Cardiac muscle cell (in vitro differentiated cells and primary cell): ENCODE measurements around the gene CCDC27. TPM values are rescaled to one million over a fixed set of nuclear protein-coding genes. Genes with fewer than 3 reads are reported as not detected.

ENCODE experiments used
- DNase-seq, 2 donors: peaks; one replicate each; pipeline versions ENCODE4 v3.0.0 to v3.0.0-alpha.2; 2010 to 2017; ENCODE audit warnings: low read depth in 1 of 2, low spot score in 1 of 2
- H3K27ac ChIP-seq: fragments of 200-600 bp; sonication (generic); 2 replicates; pipeline ENCODE4 v1.5.1; 2016
- H3K27me3 ChIP-seq: fragments of 200-600 bp; sonication (generic); 2 replicates; pipeline ENCODE4 v1.6.0; 2016; ENCODE audit warnings: control low read depth
- H3K36me3 ChIP-seq: fragments of 200-600 bp; sonication (generic); 2 replicates; pipeline ENCODE4 v1.5.1; 2016; ENCODE audit warnings: control low read depth
- H3K4me1 ChIP-seq: fragments of 200-600 bp; sonication (generic); 2 replicates; pipeline ENCODE4 v1.8.1; 2017; ENCODE audit warnings: low read depth, mild to moderate bottlenecking, mixed run types
- H3K4me3 ChIP-seq: fragments of 200-600 bp; sonication (generic); 2 replicates; pipeline ENCODE4 v1.5.1; 2016; ENCODE audit warnings: mild to moderate bottlenecking
- H3K9me3 ChIP-seq: fragments of 200-600 bp; sonication (generic); 2 replicates; pipeline ENCODE4 v1.5.1; 2017; ENCODE audit warnings: low read depth, mild to moderate bottlenecking, control low read depth
- CTCF ChIP-seq: IDR thresholded peaks from 2 replicates; pipeline ENCODE4 v1.5.1; 2012; ENCODE audit warnings: low read depth, mild to moderate bottlenecking, low read length
- polyA plus RNA-seq: library from polyadenylated mRNA; unstranded; fragments of >200 nt; fragmentation: Nextera tagmentation; extraction: Ambion mirVana; gene quantifications from 2 replicates; pipeline ENCODE4 v1.2.1, GENCODE V29; 2016
- total RNA-seq: library from RNA; depleted of rRNA; stranded (reverse); fragments of >200 nt; gene quantifications from 2 replicates; pipeline ENCODE4 v1.2.3, GENCODE V29; 2016

CCDC27 gene
- total and polyA plus RNA-seq, 2 experiments from 2014 or later, result 0.09 to 0.71 TPM

GRCh38 chr1:3787745-3788605 lies 35.7 kb downstream of the CCDC27 start:
- DNase-seq, result no peak
- Histone ChIP-seq H3K4me1 (no peaks in the 10 kb centered on the region), H3K36me3 (peaks cover 29% of the 10 kb centered on the region), H3K9me3 (no peaks in the 10 kb centered on the region), H3K27me3 (no peaks in the 10 kb centered on the region), H3K27ac (no peak overlapping the region), H3K4me3 (no peak overlapping the region)
- TF ChIP-seq CTCF, result no peak

GRCh38 chr1:3788756-3789420 lies 36.6 kb downstream of the CCDC27 start:
- DNase-seq, result no peak
- H3K27ac ChIP-seq, result no peak overlapping the region
- H3K4me1 ChIP-seq, result no peaks in the 10 kb centered on the region
- TF ChIP-seq CTCF, result no peak
- H3K27me3 ChIP-seq, result no peaks in the 10 kb centered on the region
- H3K4me3 ChIP-seq, result no peak overlapping the region
- peaks cover 24% of the 10 kb centered on the region for H3K36me3 ChIP-seq
- H3K9me3 ChIP-seq, result no peaks in the 10 kb centered on the region

GRCh38 chr1:3789421-3790300 lies 37.4 kb downstream of the CCDC27 start:
- H3K27ac ChIP-seq, result peak overlapping the region; percentile 4
- H3K4me3 ChIP-seq, result no peak overlapping the region
- no peaks in the 10 kb centered on the region for H3K4me1 ChIP-seq
- no peak for DNase-seq
- H3K27me3 ChIP-seq, result no peaks in the 10 kb centered on the region
- H3K9me3 ChIP-seq, result no peaks in the 10 kb centered on the region
- TF ChIP-seq CTCF, result no peak
- peaks cover 17% of the 10 kb centered on the region for H3K36me3 ChIP-seq

GRCh38 chr1:3790500-3790923 lies 38.3 kb downstream of the CCDC27 start:
- peak overlapping the region; percentile 4 for H3K27ac ChIP-seq
- no peaks in the 10 kb centered on the region for H3K9me3 ChIP-seq
- peaks cover 7% of the 10 kb centered on the region for H3K4me1 ChIP-seq
- H3K36me3 ChIP-seq, result peaks cover 13% of the 10 kb centered on the region
- no peaks in the 10 kb centered on the region for H3K27me3 ChIP-seq
- H3K4me3 ChIP-seq, result no peak overlapping the region
- TF ChIP-seq CTCF, result no peak
- no peak for DNase-seq

- peaks cover 10% of the 10 kb centered on the region for H3K36me3 ChIP-seq
- no peak overlapping the region for H3K4me3 ChIP-seq
- peaks cover 7% of the 10 kb centered on the region for H3K4me1 ChIP-seq
- no peaks in the 10 kb centered on the region for H3K27me3 ChIP-seq
- no peaks in the 10 kb centered on the region for H3K9me3 ChIP-seq
- TF ChIP-seq CTCF, result no peak
- no peak for DNase-seq
- peak overlapping the region; percentile 4 for H3K27ac ChIP-seq
Observed at GRCh38 chr1:3790952-3791351, 38.7 kb downstream of the CCDC27 start.
